ENCODE measurements around the gene AMDHD2.

AMDHD2 gene

DNA sequence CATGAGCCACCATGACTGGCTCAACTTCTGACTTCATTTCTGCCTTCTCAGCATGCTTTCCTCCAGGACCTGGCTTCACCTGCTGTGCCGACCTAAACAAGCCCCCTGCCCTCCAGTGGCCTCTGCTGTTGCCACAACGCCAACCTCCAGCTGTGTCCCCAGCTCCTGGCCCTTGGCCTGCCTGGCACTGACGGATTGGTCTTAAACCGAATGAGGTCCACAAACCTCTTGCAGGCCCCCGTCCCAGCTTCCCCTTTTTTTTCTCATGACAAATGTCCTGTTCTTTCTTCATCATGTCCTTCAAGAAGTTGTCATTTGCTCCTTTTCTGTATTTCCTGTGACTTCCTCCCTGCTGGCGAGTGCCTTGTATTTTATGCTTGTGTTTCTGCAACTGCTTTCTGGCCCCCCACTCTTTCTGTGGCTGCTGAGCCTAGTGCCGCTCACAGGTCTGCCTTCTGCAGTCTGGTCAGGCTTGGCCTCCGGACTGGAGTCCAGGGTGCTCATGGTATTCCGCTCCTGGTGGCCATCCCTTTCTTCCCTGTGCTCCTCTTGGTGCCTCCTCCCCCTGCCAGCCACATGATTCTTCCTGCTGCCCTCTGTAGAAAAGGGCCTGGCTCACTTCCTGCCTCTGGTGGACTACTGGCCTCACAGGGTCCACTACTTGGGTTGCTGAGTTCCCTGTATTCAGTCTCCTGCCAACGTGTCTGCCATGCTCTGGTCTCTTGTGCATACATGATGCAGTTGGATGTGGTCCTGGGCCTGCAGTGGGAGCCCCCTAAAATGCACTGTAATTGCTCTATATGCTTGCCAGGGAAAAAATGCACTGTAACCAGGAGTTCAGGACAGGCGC, 3.6 kb upstream of the AMDHD2 start:
- peaks cover 9% of the 10 kb centered on the region for H3K36me3 ChIP-seq (replicated peaks)
- DNase-seq: no peak
- peak overlapping the region; percentile 3 for H3K4me3 ChIP-seq (ENCODE audit: low read depth, low read length)
- H3K27ac ChIP-seq: no peak overlapping the region
- TF ChIP-seq, protein P1, sequence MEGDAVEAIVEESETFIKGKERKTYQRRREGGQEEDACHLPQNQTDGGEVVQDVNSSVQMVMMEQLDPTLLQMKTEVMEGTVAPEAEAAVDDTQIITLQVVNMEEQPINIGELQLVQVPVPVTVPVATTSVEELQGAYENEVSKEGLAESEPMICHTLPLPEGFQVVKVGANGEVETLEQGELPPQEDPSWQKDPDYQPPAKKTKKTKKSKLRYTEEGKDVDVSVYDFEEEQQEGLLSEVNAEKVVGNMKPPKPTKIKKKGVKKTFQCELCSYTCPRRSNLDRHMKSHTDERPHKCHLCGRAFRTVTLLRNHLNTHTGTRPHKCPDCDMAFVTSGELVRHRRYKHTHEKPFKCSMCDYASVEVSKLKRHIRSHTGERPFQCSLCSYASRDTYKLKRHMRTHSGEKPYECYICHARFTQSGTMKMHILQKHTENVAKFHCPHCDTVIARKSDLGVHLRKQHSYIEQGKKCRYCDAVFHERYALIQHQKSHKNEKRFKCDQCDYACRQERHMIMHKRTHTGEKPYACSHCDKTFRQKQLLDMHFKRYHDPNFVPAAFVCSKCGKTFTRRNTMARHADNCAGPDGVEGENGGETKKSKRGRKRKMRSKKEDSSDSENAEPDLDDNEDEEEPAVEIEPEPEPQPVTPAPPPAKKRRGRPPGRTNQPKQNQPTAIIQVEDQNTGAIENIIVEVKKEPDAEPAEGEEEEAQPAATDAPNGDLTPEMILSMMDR (IDR thresholded peaks at IDR 0.05; ENCODE audit: low read depth, low read length, missing control alignments): no peak
- in situ Hi-C loops (cut with HindIII; ENCODE audit: low pct_ligation_motif_present, low sequenced_read_pairs): no loop called here
- no peaks in the 10 kb centered on the region for H3K27me3 ChIP-seq (replicated peaks)

DNA sequence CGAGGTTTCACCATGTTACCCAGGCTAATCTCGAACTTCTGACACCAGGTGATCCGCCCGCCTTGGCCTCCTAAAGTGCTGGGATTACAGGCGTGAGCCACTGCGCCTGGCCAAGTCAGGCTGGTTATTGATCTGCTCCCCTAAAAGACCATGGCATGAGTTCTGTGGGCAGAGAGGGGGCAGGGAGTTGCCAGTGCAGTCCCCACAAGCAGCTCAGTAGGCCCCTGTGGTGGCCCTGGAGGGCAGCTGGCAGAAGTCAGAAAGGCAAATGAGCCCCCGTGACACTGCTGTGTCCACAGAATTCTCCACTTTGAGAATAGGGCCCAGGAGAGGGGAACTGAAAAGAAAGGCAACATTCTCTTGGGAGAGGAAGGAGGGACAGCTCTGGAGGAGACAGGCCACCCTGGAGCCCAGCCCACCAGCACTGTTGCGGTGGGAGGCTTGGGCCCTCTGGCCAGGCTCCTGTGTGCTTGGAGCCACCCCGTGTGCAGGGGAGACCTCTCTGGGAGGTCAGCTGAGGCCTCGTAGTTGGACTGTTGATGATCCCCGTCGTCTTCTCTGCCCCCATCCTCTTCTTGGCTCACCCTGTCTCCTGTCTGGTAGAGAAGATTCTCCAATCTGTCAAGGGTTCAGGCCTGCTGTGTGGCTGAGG, 2.1 kb upstream of the AMDHD2 start:
- H3K27ac ChIP-seq: no peak overlapping the region
- H3K4me3 ChIP-seq (ENCODE audit: low read depth, low read length): no peak overlapping the region
- TF ChIP-seq, protein P1 (IDR thresholded peaks at IDR 0.05; ENCODE audit: low read depth, low read length, missing control alignments): no peak
- DNase-seq: no peak
- H3K36me3 ChIP-seq (replicated peaks): peaks cover 14% of the 10 kb centered on the region
- H3K27me3 ChIP-seq (replicated peaks): no peaks in the 10 kb centered on the region
- in situ Hi-C loops (cut with HindIII; ENCODE audit: low pct_ligation_motif_present, low sequenced_read_pairs): no loop called here

DNA sequence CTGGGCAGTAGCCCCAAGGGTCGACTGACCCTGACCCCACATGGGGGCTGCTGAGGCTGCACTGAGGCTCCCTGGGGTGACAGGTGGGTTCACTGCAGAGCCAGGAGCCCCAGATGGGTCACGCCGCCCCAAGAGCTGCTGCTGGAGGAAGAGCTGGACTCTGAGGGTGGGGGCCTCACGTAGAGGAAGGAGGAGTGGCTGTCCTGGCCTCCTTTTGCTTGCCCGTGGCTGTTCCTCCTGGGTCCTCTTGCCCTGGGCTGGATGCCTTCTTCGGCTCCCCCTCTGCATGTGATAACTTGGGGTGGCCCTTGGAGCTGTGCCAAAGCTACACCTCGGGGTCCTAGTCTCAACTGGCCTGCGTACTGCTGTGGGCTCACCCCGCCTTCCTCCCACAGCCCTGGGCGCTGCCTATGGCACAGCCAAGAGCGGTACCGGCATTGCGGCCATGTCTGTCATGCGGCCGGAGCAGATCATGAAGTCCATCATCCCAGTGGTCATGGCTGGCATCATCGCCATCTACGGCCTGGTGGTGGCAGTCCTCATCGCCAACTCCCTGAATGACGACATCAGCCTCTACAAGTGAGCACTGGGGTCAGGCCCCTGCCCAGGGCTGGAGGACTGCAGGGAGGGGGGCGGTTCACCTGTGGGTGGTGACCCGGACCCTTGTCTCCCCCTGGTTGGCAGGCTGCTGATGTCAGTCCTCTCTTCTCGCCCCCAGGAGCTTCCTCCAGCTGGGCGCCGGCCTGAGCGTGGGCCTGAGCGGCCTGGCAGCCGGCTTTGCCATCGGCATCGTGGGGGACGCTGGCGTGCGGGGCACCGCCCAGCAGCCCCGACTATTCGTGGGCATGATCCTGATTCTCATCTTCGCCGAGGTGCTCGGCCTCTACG, 1.1 kb upstream of the AMDHD2 start:
- H3K27ac ChIP-seq: no peak overlapping the region
- no peak overlapping the region for H3K4me3 ChIP-seq (ENCODE audit: low read depth, low read length)
- no peak for DNase-seq

DNA sequence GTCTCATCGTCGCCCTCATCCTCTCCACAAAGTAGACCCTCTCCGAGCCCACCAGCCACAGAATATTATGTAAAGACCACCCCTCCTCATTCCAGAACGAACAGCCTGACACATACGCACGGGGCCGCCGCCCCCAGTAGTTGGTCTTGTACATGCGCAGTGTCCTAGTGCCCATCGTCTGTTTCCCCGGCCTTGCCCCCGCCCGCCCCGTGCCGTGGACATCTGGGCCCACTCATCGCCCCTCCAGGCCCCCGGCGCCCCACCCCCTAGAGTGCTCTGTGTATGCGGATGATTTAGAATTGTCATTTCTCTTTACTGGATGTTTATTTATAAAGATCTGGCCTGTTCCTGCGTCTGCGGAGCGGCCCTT, 475 bp upstream of the AMDHD2 start:
- H3K4me3 ChIP-seq (ENCODE audit: low read depth, low read length): peak overlapping the region; percentile 17
- TF ChIP-seq, protein P1 (IDR thresholded peaks at IDR 0.05; ENCODE audit: low read depth, low read length, missing control alignments): no peak
- H3K27ac ChIP-seq: no peak overlapping the region
- no peak for DNase-seq
- H3K36me3 ChIP-seq (replicated peaks): peaks cover 23% of the 10 kb centered on the region
- no peaks in the 10 kb centered on the region for H3K27me3 ChIP-seq (replicated peaks)
- in situ Hi-C loops (cut with HindIII; ENCODE audit: low pct_ligation_motif_present, low sequenced_read_pairs): no loop called here

More for the DNA sequence above, 1.1 kb upstream of the AMDHD2 start:
- Histone ChIP-seq H3K27me3 (replicated peaks) (no peaks in the 10 kb centered on the region), H3K36me3 (replicated peaks) (peaks cover 19% of the 10 kb centered on the region)
- TF ChIP-seq, protein P1 (IDR thresholded peaks at IDR 0.05; ENCODE audit: low read depth, low read length, missing control alignments): no peak
- in situ Hi-C loops (cut with HindIII; ENCODE audit: low pct_ligation_motif_present, low sequenced_read_pairs): no loop called here

DNA sequence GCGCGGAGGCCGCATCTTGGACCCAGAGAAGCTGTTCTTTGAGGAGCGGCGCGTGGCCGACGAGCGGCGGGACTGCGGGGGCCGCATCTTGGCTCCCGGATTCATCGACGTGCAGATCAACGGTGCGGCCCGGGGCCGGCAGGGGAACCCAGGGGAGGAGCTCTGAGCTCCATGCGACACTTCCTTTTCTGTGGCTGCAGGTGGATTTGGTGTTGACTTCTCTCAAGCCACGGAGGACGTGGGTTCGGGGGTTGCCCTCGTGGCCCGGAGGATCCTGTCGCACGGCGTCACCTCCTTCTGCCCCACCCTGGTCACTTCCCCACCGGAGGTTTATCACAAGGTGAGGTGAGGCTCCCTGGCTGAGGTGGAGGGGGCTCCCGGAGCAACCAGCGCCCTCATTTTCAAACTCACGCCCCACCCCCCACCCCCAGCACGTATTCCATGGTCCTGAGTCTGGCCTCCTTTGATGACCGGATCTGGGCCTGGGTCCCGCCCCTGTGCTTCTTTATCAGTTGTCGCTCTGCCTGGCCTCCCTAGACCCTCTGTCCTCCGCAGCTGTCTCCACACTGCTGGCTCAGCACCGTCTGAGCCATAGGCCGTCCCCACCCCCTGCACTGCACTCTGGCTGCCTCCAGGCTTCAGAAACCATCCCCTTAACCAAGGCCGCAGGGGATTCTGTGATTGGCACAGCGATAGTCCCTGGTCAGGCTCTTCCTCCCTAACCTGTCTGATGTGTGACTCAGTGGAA, 787 bp downstream of the AMDHD2 start:
- in situ Hi-C loops (cut with HindIII; ENCODE audit: low pct_ligation_motif_present, low sequenced_read_pairs): no loop called here
- TF ChIP-seq, protein P1 (IDR thresholded peaks at IDR 0.05; ENCODE audit: low read depth, low read length, missing control alignments): peak; percentile 18
- Histone ChIP-seq H3K27ac (peak overlapping the region; percentile 71), H3K36me3 (replicated peaks) (peaks cover 27% of the 10 kb centered on the region), H3K27me3 (replicated peaks) (no peaks in the 10 kb centered on the region), H3K4me3 (ENCODE audit: low read depth, low read length) (peak overlapping the region; percentile 72)
- DNase-seq: no peak

All from brain microvascular endothelial cell (primary cell).